ENCODE data around the gene HSP90AB1. TPM values are rescaled to one million over a fixed set of nuclear protein-coding genes. Genes with fewer than 3 reads are reported as not detected.

Gene HSP90AB1
- total RNA-seq, 1 donor from 2014 or later = 508 TPM

GRCh38 chr6:44219815-44220784 lies 26.8 kb upstream of the HSP90AB1 start:
- TF ChIP-seq, protein P1, sequence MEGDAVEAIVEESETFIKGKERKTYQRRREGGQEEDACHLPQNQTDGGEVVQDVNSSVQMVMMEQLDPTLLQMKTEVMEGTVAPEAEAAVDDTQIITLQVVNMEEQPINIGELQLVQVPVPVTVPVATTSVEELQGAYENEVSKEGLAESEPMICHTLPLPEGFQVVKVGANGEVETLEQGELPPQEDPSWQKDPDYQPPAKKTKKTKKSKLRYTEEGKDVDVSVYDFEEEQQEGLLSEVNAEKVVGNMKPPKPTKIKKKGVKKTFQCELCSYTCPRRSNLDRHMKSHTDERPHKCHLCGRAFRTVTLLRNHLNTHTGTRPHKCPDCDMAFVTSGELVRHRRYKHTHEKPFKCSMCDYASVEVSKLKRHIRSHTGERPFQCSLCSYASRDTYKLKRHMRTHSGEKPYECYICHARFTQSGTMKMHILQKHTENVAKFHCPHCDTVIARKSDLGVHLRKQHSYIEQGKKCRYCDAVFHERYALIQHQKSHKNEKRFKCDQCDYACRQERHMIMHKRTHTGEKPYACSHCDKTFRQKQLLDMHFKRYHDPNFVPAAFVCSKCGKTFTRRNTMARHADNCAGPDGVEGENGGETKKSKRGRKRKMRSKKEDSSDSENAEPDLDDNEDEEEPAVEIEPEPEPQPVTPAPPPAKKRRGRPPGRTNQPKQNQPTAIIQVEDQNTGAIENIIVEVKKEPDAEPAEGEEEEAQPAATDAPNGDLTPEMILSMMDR (IDR thresholded peaks at IDR 0.05) = peak; percentile 25
- H3K4me1 Mint-ChIP-seq (ENCODE audit: low read depth) = peaks cover 68% of the 10 kb centered on the region
- H3K27me3 Mint-ChIP-seq (ENCODE audit: low read depth) = no peaks in the 10 kb centered on the region
- H3K9me3 Mint-ChIP-seq (ENCODE audit: low read depth) = no peaks in the 10 kb centered on the region
- peak overlapping the region; percentile 100 for H3K27ac Mint-ChIP-seq (ENCODE audit: unreplicated experiment)
- H3K4me3 Mint-ChIP-seq (ENCODE audit: unreplicated experiment) = peak overlapping the region; percentile 77
- H3K36me3 Mint-ChIP-seq (ENCODE audit: low read depth) = no peaks in the 10 kb centered on the region
- DNase-seq (ENCODE audit: low spot score) = no peak

- peak overlapping the region; percentile 86 for H3K4me3 Mint-ChIP-seq (ENCODE audit: unreplicated experiment)
- no peaks in the 10 kb centered on the region for H3K36me3 Mint-ChIP-seq (ENCODE audit: low read depth)
- no peak for DNase-seq (ENCODE audit: low spot score)
- peak overlapping the region; percentile 100 for H3K27ac Mint-ChIP-seq (ENCODE audit: unreplicated experiment)
- H3K27me3 Mint-ChIP-seq (ENCODE audit: low read depth) = no peaks in the 10 kb centered on the region
- peaks cover 76% of the 10 kb centered on the region for H3K4me1 Mint-ChIP-seq (ENCODE audit: low read depth)
- TF ChIP-seq, protein P1 (IDR thresholded peaks at IDR 0.05) = no peak
- H3K9me3 Mint-ChIP-seq (ENCODE audit: low read depth) = no peaks in the 10 kb centered on the region
Observed at GRCh38 chr6:44220913-44221290, 26.0 kb upstream of the HSP90AB1 start.

- peak; percentile 97 for DNase-seq (ENCODE audit: low spot score)
- Mint-ChIP-seq H3K4me1 (ENCODE audit: low read depth) (peaks cover 81% of the 10 kb centered on the region), H3K27me3 (ENCODE audit: low read depth) (no peaks in the 10 kb centered on the region), H3K27ac (ENCODE audit: unreplicated experiment) (peak overlapping the region; percentile 100), H3K36me3 (ENCODE audit: low read depth) (no peaks in the 10 kb centered on the region), H3K9me3 (ENCODE audit: low read depth) (no peaks in the 10 kb centered on the region), H3K4me3 (ENCODE audit: unreplicated experiment) (peak overlapping the region; percentile 86)
- TF ChIP-seq, protein P1 (IDR thresholded peaks at IDR 0.05) = peak; percentile 93
Observed at GRCh38 chr6:44221291-44221960, 25.5 kb upstream of the HSP90AB1 start.

DNA sequence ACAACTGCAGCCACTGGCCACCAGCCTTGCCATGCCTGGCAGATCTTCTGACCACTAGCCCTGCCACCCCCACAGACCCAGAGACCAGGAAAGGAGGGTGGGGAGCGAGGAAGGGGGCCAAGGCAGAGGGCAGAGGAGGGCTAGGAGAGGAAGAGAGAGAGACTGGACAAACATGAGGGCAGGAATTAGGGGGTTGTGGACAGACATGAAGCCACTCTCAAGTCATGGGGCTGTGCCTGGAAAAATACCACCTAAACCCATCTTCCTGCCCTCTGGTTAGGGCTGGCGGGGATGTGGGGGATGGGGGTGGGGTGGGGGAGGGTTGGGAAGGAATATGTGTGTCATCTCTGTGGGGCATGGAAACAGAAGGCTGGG lies 25.0 kb upstream of the HSP90AB1 start:
- Mint-ChIP-seq H3K27ac (ENCODE audit: unreplicated experiment) (peak overlapping the region; percentile 100), H3K4me1 (ENCODE audit: low read depth) (peaks cover 82% of the 10 kb centered on the region), H3K36me3 (ENCODE audit: low read depth) (no peaks in the 10 kb centered on the region), H3K4me3 (ENCODE audit: unreplicated experiment) (peak overlapping the region; percentile 86), H3K9me3 (ENCODE audit: low read depth) (no peaks in the 10 kb centered on the region), H3K27me3 (ENCODE audit: low read depth) (no peaks in the 10 kb centered on the region)
- no peak for DNase-seq (ENCODE audit: low spot score)
- TF ChIP-seq, protein P1 (IDR thresholded peaks at IDR 0.05) = no peak
